ENCODE data around the gene PKN2.

- no peak for TF ChIP-seq CTCF (IDR thresholded peaks at IDR 0.05 in 4 of 5, conservative IDR thresholded peaks at IDR 0.05 in 1 of 5)
- no peak for TF ChIP-seq POLR2A (IDR thresholded peaks at IDR 0.05)
Observed at GRCh38 chr1:88698140-88698539, 14.1 kb downstream of the PKN2 start.

All from gastrocnemius medialis (tissue), 4 donors.